Adipocyte (in vitro differentiated cells): ENCODE data around the gene FGFR2.

Experiments
- DNase-seq: peaks from one replicate; pipeline ENCODE4 v3.0.0-alpha.2; 2015; ENCODE audit warnings: low read depth
- H3K27me3 ChIP-seq: replicated peaks from 2 replicates; pipeline ENCODE4 v1.7.0; 2013; ENCODE audit warnings: mild to moderate bottlenecking, low read length, moderate library complexity; ENCODE audit not compliant: control insufficient read depth, insufficient read depth
- H3K36me3 ChIP-seq: 2 replicates; pipeline ENCODE4 v1.7.0; 2013; ENCODE audit warnings: low read length, mild to moderate bottlenecking, moderate library complexity; ENCODE audit not compliant: control insufficient read depth, insufficient read depth, severe bottlenecking
- H3K4me1 ChIP-seq: 2 replicates; pipeline ENCODE4 v1.7.0; 2013; ENCODE audit warnings: mild to moderate bottlenecking, low read length, moderate library complexity; ENCODE audit not compliant: control insufficient read depth, insufficient read depth
- H3K4me3 ChIP-seq: 2 replicates; pipeline ENCODE4 v1.7.0; 2013; ENCODE audit warnings: mild to moderate bottlenecking, low read length, moderate library complexity
- H3K9ac ChIP-seq: 2 replicates; pipeline ENCODE4 v1.7.0; 2013; ENCODE audit warnings: mild to moderate bottlenecking, low read length, moderate library complexity
- H3K9me3 ChIP-seq: 2 replicates; pipeline ENCODE4 v1.7.0; 2013; ENCODE audit warnings: mild to moderate bottlenecking, low read length, moderate library complexity; ENCODE audit not compliant: control insufficient read depth

FGFR2 gene

GRCh38 chr10:121624836-121625486 lies 26.7 kb upstream of the FGFR2 start:
- H3K4me3 ChIP-seq, result no peak overlapping the region
- H3K27me3 ChIP-seq, result peaks cover 12% of the 10 kb centered on the region
- no peak overlapping the region for H3K9ac ChIP-seq
- peaks cover 10% of the 10 kb centered on the region for H3K4me1 ChIP-seq
- no peak for DNase-seq
- H3K9me3 ChIP-seq, result no peaks in the 10 kb centered on the region
- no peaks in the 10 kb centered on the region for H3K36me3 ChIP-seq

- H3K27me3 ChIP-seq, result peaks cover 3% of the 10 kb centered on the region
- H3K36me3 ChIP-seq, result no peaks in the 10 kb centered on the region
- H3K9ac ChIP-seq, result no peak overlapping the region
- H3K9me3 ChIP-seq, result peaks cover 14% of the 10 kb centered on the region
- no peak overlapping the region for H3K4me3 ChIP-seq
- no peak for DNase-seq
- H3K4me1 ChIP-seq, result no peaks in the 10 kb centered on the region
Observed at GRCh38 chr10:121618906-121619305, 20.7 kb upstream of the FGFR2 start.

GRCh38 chr10:121617176-121617575 lies 18.9 kb upstream of the FGFR2 start:
- H3K4me3 ChIP-seq, result no peak overlapping the region
- H3K36me3 ChIP-seq, result no peaks in the 10 kb centered on the region
- no peak for DNase-seq
- H3K9me3 ChIP-seq, result peaks cover 14% of the 10 kb centered on the region
- peaks cover 4% of the 10 kb centered on the region for H3K27me3 ChIP-seq
- no peaks in the 10 kb centered on the region for H3K4me1 ChIP-seq
- no peak overlapping the region for H3K9ac ChIP-seq

- H3K9ac ChIP-seq, result no peak overlapping the region
- H3K27me3 ChIP-seq, result peaks cover 9% of the 10 kb centered on the region
- no peak for DNase-seq
- H3K4me1 ChIP-seq, result no peaks in the 10 kb centered on the region
- H3K36me3 ChIP-seq, result no peaks in the 10 kb centered on the region
- no peak overlapping the region for H3K4me3 ChIP-seq
- peaks cover 14% of the 10 kb centered on the region for H3K9me3 ChIP-seq
Observed at GRCh38 chr10:121616291-121616690, 18.0 kb upstream of the FGFR2 start.

- H3K4me1 ChIP-seq, result no peaks in the 10 kb centered on the region
- no peaks in the 10 kb centered on the region for H3K36me3 ChIP-seq
- H3K9ac ChIP-seq, result no peak overlapping the region
- no peak for DNase-seq
- H3K27me3 ChIP-seq, result peaks cover 9% of the 10 kb centered on the region
- peaks cover 14% of the 10 kb centered on the region for H3K9me3 ChIP-seq
- no peak overlapping the region for H3K4me3 ChIP-seq
Observed at GRCh38 chr10:121615836-121616235, 17.6 kb upstream of the FGFR2 start.

GRCh38 chr10:121615435-121615793 lies 17.2 kb upstream of the FGFR2 start:
- Histone ChIP-seq H3K9ac (no peak overlapping the region), H3K27me3 (peaks cover 9% of the 10 kb centered on the region), H3K9me3 (peaks cover 14% of the 10 kb centered on the region), H3K36me3 (no peaks in the 10 kb centered on the region), H3K4me1 (no peaks in the 10 kb centered on the region), H3K4me3 (no peak overlapping the region)
- no peak for DNase-seq

GRCh38 chr10:121614613-121615434 lies 16.6 kb upstream of the FGFR2 start:
- Histone ChIP-seq H3K9me3 (peaks cover 14% of the 10 kb centered on the region), H3K9ac (no peak overlapping the region), H3K4me1 (no peaks in the 10 kb centered on the region), H3K4me3 (no peak overlapping the region), H3K36me3 (no peaks in the 10 kb centered on the region), H3K27me3 (peaks cover 10% of the 10 kb centered on the region)
- DNase-seq, result no peak

GRCh38 chr10:121613456-121613855 lies 15.2 kb upstream of the FGFR2 start:
- H3K36me3 ChIP-seq, result no peaks in the 10 kb centered on the region
- H3K9ac ChIP-seq, result no peak overlapping the region
- H3K27me3 ChIP-seq, result peaks cover 19% of the 10 kb centered on the region
- no peak for DNase-seq
- H3K4me3 ChIP-seq, result no peak overlapping the region
- H3K4me1 ChIP-seq, result no peaks in the 10 kb centered on the region
- H3K9me3 ChIP-seq, result peaks cover 3% of the 10 kb centered on the region

GRCh38 chr10:121611393-121612159 lies 13.3 kb upstream of the FGFR2 start:
- H3K4me3 ChIP-seq, result no peak overlapping the region
- DNase-seq, result no peak

GRCh38 chr10:121610798-121611323 lies 12.6 kb upstream of the FGFR2 start:
- Histone ChIP-seq H3K9me3 (no peaks in the 10 kb centered on the region), H3K36me3 (no peaks in the 10 kb centered on the region), H3K4me3 (no peak overlapping the region), H3K9ac (no peak overlapping the region), H3K4me1 (peaks cover 4% of the 10 kb centered on the region), H3K27me3 (peaks cover 35% of the 10 kb centered on the region)
- DNase-seq, result no peak

More at GRCh38 chr10:121611393-121612159, 13.3 kb upstream of the FGFR2 start:
- H3K4me1 ChIP-seq, result peaks cover 4% of the 10 kb centered on the region
- H3K36me3 ChIP-seq, result no peaks in the 10 kb centered on the region
- no peaks in the 10 kb centered on the region for H3K9me3 ChIP-seq
- no peak overlapping the region for H3K9ac ChIP-seq
- H3K27me3 ChIP-seq, result peaks cover 31% of the 10 kb centered on the region
